GM21737 (cell line): ENCODE measurements around the gene SLX4IP.

Experiments
- ATAC-seq: cut with Tn5 transposase; IDR thresholded peaks from one replicate; pipeline ENCODE4 v1.9.1; 2021; ENCODE audit warnings: mild to moderate bottlenecking, moderate library complexity; ENCODE audit not compliant: unreplicated experiment

SLX4IP gene

DNA sequence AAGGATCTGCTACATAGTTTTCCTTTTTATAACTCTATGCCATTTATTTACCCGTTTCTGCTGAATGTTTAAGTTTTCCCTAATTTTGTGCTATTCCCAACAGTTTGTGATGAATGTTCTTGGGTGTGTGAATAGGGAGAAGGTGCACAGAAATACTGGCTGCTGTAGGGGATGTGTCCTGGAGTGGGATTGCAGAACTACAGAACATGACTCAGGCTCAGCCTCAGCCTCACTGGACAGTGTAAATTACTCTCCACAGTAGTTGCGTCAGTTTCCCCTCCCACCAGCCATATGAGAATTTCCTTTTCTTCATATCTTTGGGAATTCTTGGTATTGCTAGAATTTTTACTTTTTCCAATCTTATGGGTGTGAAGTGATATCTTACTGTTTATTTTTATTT, 57.0 kb downstream of the SLX4IP start:
- no peak for ATAC-seq

DNA sequence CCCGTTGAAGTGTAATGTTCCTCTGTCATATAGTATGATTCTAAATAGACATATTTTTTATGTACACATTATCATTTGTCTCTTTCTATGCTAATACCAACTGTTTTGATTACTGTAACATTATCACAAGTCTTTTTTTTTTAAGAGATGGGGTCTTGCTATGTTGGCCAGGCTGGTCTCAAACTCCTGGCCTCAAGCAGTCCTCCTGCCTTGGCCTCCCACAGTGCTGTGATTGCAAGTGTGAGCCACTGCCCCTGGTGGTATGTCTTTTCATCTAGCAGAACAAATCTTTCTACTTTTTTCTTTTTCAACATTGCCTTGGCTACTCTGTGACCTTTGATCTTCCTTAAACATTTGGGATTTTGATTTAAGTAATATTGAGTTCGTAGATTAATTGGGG, 57.7 kb downstream of the SLX4IP start:
- ATAC-seq = no peak

DNA sequence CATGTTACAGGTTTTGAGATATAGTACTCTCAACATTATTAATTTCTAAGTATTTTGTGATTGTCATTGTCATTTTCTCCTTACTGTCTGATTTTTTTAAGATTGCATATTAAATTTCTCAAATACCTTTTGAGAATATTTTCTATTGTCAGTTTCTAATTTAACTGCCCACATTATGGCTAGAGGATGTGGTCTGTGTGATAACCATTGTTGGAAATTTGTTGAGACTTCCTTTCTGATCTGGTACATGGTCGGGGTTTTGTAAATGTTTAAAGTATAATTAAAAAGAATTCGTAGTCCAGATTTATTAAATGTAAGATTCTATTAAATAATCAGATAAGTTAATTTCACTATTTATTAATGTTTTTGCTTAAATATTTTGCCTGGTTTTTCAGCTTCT, 60.1 kb downstream of the SLX4IP start:
- no peak for ATAC-seq

DNA sequence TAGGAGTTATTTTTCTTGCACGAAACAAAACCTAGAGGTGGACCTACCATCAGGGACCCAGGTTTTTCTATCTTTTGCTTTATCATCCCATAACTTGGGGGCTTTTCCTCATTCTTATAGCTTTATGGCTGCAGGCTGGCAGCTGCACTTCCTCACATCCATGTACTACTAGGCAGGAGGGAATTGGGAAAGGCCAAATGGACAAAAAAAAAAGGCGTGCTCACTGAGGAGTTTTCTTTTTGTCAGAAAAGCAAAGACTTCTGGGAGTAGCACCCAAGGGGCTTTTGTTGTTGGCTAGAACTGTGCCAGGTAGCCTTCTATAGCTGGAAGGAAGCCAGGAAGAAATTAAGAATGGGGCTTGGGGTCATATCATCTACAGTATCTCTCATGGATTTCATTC, 61.4 kb downstream of the SLX4IP start:
- no peak for ATAC-seq

DNA sequence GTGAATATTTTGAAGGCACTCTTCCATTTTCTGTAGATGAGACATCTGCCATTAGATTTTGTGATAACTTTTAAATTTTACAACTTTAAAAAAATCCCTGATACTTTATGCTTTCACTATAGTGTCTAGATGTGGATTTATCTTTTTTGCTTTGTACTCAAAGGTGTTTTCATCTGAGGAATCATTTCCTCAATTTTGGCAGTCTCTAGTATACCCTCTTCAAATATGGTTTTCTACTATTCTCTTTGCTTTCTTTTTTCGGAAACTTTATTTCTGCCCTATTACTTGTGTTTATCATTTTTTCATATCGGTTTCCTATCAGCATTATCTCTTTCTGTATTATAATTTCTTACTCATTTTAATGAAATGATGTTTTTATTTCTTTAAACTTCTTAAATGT, 62.2 kb downstream of the SLX4IP start:
- no peak for ATAC-seq

DNA sequence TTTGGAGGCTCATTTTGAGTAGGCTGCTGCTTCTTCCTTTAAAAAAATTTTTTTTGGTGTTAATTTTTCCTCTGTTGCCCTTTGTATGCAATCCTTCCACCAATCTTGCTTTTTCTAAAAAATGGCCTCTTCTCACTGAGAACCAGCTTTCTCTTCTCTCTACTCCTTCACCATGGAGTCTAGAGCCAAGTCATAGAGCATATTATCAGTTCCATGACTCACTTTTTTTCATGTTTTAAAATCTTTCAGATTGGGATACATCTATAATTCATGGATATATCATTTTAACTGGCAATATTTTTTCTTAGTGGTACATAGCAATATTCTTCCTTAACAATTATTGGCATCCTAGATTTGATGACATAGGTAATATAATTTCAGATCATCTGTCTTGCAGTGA, 62.7 kb downstream of the SLX4IP start:
- no peak for ATAC-seq

DNA sequence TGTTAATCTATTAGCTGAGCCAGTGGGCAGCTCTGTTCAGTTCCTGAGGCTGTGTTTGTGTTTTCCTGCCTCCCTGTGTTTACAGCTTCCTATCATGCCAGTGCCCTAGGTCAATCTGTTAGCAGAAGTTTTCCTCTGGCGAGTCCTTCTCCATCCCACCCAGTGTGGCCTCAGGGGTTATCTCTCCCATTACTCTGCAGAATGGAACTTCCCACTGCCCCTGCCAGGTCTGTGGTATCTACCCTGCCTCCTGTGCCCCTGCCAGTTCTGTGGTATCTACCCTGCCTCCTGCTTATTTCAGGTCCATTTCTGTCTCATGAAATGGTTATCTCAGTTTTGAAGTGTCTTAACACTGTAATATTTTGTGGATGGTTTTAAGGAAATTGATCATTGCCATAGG, 63.1 kb downstream of the SLX4IP start:
- ATAC-seq = no peak

DNA sequence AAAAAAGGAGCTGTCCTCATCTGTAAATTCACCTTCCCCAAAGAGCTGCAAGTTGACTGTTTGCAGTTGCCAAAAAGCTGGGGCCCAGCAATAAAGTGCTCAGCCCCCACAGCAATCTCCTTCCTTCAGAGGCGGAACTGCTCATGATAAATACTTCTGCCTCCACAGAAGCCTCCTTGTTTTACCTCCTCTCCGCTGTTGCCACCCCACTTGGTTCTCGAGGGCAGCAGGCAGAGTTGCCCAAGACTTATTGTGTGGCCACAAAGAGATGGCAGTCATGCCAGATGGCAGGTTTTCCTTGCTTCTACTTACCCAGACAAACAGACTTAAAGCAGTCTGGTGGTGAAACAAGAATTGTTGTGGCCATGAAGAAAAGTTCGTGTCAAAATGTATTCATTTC, 66.3 kb downstream of the SLX4IP start:
- ATAC-seq = no peak

DNA sequence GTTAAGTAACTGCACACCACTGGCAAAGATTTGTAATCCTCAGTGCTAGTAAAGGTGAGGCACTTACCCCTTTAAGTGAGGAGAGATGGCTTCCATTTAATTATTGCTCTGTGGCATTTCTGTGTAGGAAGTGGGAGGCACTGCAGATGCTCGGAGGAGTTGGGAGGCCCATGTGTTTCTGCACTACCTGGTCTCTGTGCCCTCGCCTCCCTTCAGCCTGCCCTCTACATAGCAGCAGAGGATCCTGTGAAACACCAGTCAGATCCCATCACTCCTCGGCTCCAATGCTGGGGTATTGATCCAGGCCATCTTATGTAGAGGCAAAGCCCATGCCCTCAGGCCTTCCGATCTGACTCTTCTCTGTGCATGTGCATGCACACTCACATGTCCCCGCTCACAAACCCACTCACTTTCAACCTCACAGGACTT, 67.0 kb downstream of the SLX4IP start:
- ATAC-seq = no peak

DNA sequence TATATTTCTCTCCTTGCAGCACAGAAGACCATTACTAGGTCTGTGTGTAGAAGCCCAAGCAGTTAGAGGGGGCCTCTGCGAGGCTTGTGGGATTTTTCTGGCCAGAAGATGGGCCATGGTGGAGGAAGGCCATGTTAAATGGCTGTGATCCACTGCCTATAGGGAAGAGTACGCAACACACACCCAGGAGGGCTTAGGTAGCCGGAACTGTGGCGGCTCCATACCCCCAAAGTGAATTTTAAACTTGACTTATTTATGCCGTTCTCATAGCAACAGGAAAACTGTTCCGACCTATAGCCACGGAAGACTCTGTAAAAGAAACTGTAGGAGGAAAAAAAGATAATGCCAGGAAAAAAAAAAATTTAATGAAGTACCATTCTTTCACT, 69.5 kb downstream of the SLX4IP start:
- ATAC-seq = no peak

DNA sequence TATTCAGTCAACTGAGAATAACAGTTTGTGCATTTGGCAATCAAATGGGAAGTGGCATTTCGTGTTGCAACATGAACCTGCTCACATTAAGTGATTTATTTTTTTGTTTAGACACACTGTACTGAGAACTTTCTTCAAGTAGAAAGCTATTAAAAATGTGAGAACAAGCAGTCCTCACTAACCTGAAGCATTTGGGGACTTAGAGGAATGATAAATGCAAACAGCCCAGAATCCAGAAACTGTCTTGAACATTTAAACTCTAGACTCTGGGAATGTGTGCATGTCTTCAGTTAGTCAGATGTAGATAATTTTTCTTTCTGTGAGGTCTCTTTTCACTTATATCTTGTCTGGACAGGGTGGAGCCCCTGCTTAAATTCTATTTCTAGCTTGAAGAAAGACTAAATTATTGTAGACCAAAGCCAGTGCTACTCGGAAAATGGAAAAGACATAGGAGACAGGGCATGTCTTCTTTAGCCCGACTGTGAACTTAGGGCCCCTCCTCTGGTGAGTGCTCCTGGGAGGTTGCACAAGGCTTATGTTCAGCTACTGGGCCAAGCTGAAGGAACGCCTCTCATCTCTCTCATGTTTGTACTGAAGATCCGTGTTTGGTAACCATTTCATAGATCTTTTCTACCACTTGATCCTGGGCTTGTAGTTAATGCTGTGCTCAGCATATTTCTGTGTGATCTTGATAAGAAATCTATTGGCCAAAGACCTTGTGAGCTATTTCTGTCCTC, 70.1 kb downstream of the SLX4IP start:
- ATAC-seq = no peak

DNA sequence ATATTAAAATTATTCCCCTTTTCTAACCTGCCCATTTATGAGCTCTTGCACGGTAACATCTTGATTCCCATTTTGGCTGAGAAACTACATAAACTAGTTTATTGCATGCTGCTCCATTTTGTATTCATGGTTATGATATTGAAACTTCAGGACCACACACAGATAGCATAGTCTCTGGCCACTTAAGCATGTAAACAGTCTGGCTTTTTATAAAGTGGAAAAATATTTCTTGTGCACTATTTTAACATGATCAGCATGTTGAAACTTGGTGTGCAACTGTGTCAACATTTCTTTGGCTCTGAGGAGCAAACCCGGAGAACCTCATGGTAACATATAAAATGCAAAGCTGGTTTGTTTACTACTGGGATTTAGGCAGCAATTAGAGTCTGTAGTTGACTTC, 70.7 kb downstream of the SLX4IP start:
- ATAC-seq = no peak

DNA sequence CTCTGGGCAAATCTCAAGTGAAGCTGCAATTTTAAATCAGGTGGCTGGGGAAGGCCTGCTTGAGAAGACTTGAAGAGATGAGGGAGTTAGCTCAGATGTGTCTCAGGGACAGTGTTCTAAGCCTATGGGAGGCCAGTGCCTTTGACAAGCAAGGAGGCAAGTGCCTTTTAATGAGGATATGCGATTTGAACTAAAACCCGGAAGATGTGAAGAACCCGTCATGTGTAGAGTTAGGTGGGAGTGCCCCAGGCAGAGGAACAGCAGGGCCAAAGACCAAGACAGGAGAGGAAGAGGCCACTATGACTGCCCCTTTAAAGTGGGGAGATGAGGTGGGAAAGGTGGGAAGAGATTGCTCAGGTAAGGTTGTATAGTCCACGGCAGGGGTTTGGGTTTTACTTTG, 71.9 kb downstream of the SLX4IP start:
- ATAC-seq = no peak

DNA sequence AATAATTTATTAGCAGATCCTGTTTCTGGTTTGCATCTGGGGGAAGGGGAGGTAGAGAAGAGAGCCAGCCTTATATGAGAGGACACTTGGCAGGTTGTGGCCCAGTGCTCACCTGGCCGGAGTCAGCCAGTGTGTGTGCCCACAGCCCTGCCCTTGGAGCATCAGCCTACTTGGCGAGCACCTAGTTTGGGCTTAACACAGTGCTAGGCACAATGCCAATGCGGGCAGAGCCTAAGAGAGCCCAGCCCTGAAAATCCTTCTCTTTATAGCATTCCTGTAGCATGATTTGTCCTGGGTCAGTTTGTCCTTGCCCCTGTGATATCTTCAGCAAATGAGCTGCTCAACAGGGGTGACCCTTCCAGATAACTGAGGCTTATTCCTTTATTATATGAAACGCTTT, 73.0 kb downstream of the SLX4IP start:
- ATAC-seq = no peak

DNA sequence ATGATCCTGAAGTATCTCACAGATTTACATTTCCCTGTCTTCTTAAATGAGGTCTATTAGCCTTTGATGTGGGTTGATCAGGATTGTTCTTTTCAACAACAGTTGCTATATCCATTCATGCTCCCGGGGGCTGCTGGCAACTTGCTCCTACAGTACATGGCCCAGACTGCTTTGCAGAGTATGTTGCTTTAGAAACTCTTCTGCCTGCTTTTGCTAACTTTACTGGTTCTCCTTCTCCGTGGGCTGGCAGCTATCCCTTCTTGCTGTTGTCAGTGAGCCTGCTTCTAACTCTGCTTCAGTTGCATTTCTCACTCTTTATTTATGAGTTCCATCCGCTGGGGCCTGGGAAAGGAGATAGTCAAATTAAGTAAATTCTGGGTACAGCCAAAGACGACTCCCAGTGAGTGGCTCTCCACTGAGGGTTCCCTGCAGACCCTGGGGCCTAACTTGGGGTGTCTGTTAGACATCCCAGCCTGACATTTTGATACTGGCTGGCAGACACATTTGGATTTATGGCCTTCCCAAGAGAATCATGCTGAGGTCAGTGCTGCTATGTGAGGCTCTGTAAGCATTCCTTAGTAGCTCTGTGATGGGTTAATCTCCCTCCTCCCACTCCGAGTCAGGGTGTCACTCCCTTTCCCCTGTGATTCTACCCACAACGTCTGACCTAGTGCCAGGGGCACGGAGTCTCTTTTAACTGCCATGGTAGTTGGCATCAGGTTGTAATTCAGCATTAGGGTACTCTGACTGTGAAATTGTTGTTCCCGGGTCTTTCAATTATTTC, 73.6 kb downstream of the SLX4IP start:
- ATAC-seq = no peak

DNA sequence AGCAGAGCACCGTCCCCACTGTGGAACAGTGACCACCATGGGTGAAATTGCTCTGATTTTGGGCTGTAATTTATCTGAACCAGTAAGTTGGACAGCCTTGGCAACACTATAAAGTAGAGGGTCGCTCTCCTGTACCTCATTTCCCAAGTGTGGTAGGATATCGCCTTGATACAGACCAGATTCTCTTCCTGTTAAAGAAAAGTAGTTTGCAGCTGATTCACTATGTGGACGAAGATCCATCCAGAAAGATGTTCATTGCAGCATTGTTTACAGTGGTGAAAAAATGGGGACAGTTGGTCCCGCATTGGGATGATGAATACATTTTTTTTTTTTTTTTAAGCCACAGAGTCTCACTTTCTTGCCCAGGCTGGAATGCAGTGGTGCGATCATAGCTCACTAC, 74.3 kb downstream of the SLX4IP start:
- ATAC-seq = no peak

DNA sequence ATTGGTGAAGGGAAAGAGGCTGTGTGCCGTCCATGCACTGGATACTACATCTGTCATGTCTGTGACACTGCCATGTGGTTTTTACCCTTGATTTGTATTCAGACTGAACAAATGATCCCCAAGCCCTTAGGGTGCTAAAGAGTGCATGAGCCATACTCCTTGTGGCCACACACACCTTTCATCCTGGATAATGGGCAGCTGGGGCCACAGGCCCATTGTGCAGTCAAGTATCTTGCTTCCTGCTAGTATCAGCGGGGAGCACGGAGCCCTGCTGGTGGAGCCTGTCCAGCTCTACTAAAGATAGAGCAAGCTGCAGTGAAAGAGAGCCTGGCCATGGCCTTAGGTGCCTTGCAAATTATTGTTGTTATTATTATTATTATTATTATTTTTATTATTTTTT, 75.1 kb downstream of the SLX4IP start:
- ATAC-seq = no peak

DNA sequence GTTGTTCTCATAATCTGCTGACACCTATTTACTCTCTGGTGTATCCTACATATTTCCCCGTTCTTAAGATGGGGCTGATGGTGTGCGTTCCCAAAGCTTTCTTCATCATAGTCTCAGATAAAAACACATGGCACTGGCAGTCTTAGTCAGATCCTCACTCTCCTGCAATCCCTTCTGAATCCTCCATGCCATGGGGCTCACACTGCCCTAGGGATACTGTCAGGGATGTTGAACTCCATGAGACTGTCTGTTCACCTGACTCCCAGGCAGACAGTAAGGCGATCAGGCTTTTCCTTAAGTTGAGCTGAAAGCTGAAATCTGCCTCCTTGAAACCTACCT, 76.0 kb downstream of the SLX4IP start:
- ATAC-seq = peak; percentile 2

DNA sequence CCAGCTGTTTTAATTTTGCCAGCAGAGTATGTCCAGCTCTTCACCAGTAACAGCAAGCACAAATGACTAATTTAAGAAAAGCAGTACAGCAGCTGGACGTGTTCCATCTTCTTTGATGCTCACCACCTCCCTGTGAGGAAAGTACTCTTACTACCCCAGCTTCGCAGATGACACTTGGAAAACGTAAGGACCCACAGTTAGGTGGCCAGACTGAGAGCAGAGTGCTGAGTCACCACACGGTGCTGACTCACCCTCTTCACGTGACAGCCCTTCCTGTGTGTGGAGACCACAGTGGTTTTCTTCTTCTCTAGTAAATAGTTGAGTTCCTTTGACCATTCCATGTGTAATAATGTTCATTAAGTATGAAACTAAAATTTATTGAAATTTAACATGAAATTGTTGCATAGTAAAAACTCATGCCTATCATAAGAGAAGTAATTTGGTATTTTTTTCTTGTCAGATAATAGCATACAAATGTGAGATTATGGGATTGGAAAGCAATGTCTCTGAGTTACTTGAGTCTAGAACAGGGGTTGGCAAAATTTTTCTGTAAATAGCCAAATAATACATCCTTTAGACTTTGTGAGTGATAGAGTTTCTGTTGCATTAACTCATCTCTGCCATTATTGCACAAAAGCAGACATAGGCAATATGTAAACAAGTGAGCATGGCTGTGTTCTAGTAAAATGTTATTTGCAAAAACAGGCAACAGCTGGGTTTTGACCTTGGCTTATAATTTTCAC, 76.6 kb downstream of the SLX4IP start:
- peak; percentile 94 for ATAC-seq

DNA sequence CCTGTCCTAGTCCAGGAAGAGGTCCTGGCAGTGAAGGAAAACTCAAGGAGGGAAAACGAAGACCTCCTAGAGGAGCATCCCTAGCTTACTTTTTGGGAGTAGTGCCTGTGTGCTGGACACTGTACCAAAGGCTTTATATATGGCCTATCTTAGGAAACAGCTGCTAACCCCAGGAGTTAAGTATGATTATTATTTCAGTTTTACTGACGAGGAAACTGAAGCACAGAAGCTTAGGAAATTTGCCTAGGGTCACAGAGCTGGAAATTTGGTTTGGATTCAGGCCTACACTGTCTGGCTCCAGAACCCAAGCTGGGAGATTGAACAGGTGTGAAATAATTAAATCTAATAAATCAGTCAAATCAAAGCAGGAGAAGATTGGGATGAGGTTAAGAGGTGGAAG, 78.0 kb downstream of the SLX4IP start:
- ATAC-seq = no peak

DNA sequence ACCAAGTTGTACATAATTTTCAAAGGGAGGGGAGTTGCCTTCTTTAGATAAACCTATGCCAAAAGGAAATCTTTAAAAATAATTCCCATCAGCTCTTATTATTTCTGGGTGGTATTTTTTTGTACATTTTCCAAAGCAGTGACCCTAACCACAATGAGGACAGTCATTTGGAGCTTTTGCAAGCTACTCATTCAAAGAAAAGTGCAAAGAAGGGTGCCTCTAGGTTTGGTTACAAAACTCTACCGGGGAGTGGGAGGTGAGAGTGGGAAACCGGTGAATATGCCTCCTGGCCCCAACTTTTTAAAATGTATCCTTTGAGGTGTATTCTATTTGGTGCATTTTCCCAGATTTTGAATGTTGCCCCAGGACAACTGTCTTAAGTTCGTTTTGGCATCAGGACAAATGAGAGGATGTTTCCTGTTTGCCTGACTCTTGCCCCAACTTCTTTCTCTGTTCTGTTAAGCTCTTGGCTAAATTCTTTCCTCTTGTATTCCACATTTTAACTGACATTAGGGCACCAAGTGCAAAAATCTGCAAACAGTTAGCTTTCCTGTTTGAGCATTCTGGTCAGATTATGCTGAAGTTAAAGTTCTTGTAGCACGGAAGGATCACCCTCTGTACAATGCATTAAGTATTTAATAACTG, 78.9 kb downstream of the SLX4IP start:
- no peak for ATAC-seq

DNA sequence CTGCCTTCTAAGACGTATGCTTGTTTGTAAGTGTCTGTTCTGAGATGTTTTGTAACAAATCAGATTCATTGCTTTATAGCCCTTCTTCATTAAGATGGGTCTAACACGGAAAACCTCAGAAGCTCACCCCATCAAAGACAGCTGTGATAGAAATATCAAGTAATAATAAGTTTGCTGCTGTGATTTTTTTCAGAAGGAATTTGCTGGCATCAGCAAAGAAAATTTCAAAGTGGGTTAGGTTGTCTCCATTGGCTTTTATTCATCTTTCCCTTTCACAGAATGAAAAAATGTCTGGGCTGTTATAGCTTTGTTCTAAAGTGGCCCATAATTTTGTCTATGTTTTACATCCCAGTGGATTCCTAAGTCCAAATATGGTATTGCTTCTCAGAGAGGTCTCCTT, 81.4 kb downstream of the SLX4IP start:
- ATAC-seq = no peak
